ENCODE results near the gene IL24. TPM values are rescaled to one million over a fixed set of nuclear protein-coding genes. Genes with fewer than 3 reads are reported as not detected.

Gene IL24
- total RNA-seq, 1 experiment from 2014 or later: 0.58 TPM

GRCh38 chr1:206935491-206936067 lies 38.3 kb downstream of the IL24 start:
- peaks cover 8% of the 10 kb centered on the region for H3K4me1 Mint-ChIP-seq (ENCODE audit: insufficient read depth, unreplicated experiment)
- CTCF ChIA-PET: interaction anchor here (0.5 to 7.9 kb wide), 12 partner anchors 10 to 357 kb away, joined by 3 to 74 read pairs (median 4); partner anchors contain the start of gene FCAMR
- H3K36me3 Mint-ChIP-seq (ENCODE audit: insufficient read depth, unreplicated experiment): no peaks in the 10 kb centered on the region
- no peaks in the 10 kb centered on the region for H3K9me3 Mint-ChIP-seq (ENCODE audit: unreplicated experiment)
- no TSS peak for BruUV-seq (replicated peaks)
- DNase-seq (ENCODE audit: unreplicated experiment): peak; percentile 62
- POLR2A ChIA-PET: interaction anchor here (0.7 to 1.3 kb wide), 2 partner anchors 26 to 141 kb away, joined by 3 read pairs; no protein-coding TSS in a partner anchor
- H3K27ac Mint-ChIP-seq (ENCODE audit: low read depth, unreplicated experiment): no peak overlapping the region
- peak; percentile 59 for TF ChIP-seq CTCF (IDR thresholded peaks at IDR 0.05; ENCODE audit: unreplicated experiment)
- no peaks in the 10 kb centered on the region for H3K27me3 Mint-ChIP-seq (ENCODE audit: insufficient read depth, unreplicated experiment)
- intact Hi-C loops (cut with micrococcal nuclease): loop anchor here (1.0 kb wide), 1 partner anchor 143 kb away; no protein-coding TSS in a partner anchor
- H3K4me3 Mint-ChIP-seq (ENCODE audit: unreplicated experiment): no peak overlapping the region

- H3K9me3 Mint-ChIP-seq (ENCODE audit: unreplicated experiment): no peaks in the 10 kb centered on the region
- no peaks in the 10 kb centered on the region for H3K27me3 Mint-ChIP-seq (ENCODE audit: insufficient read depth, unreplicated experiment)
- H3K4me3 Mint-ChIP-seq (ENCODE audit: unreplicated experiment): no peak overlapping the region
- POLR2A ChIA-PET: interaction anchor here (0.5 kb wide), 1 partner anchor 15 kb away, joined by 3 read pairs; no protein-coding TSS in a partner anchor
- H3K36me3 Mint-ChIP-seq (ENCODE audit: insufficient read depth, unreplicated experiment): no peaks in the 10 kb centered on the region
- H3K27ac Mint-ChIP-seq (ENCODE audit: low read depth, unreplicated experiment): no peak overlapping the region
- intact Hi-C loops (cut with micrococcal nuclease): no loop called here
- no peak for TF ChIP-seq CTCF (IDR thresholded peaks at IDR 0.05; ENCODE audit: unreplicated experiment)
- BruUV-seq (replicated peaks): no TSS peak
- CTCF ChIA-PET: interaction anchor here (0.7 to 7.9 kb wide), 3 partner anchors 44 to 109 kb away, joined by 4 to 74 read pairs (median 5); no protein-coding TSS in a partner anchor
- H3K4me1 Mint-ChIP-seq (ENCODE audit: insufficient read depth, unreplicated experiment): peaks cover 8% of the 10 kb centered on the region
- DNase-seq (ENCODE audit: unreplicated experiment): no peak
Observed at GRCh38 chr1:206937425-206937824, 40.2 kb downstream of the IL24 start.

- Mint-ChIP-seq H3K4me1 (ENCODE audit: insufficient read depth, unreplicated experiment) (peaks cover 8% of the 10 kb centered on the region), H3K9me3 (ENCODE audit: unreplicated experiment) (no peaks in the 10 kb centered on the region), H3K27ac (ENCODE audit: low read depth, unreplicated experiment) (no peak overlapping the region), H3K27me3 (ENCODE audit: insufficient read depth, unreplicated experiment) (peaks cover 11% of the 10 kb centered on the region), H3K4me3 (ENCODE audit: unreplicated experiment) (no peak overlapping the region), H3K36me3 (ENCODE audit: insufficient read depth, unreplicated experiment) (no peaks in the 10 kb centered on the region)
- ChIA-PET CTCF (interaction anchor here (0.6 to 1.2 kb wide), 7 partner anchors 10 to 466 kb away, joined by 3 to 5 read pairs (median 3); no protein-coding TSS in a partner anchor), POLR2A (interaction anchor here (0.6 to 1.3 kb wide), 3 partner anchors 13 to 180 kb away, joined by 3 to 5 read pairs (median 3); no protein-coding TSS in a partner anchor)
- BruUV-seq (replicated peaks): no TSS peak
- intact Hi-C loops (cut with micrococcal nuclease): no loop called here
- DNase-seq (ENCODE audit: unreplicated experiment): no peak
- TF ChIP-seq CTCF (IDR thresholded peaks at IDR 0.05; ENCODE audit: unreplicated experiment): no peak
Observed at GRCh38 chr1:206939131-206939530, 41.9 kb downstream of the IL24 start.

- BruUV-seq (replicated peaks): no TSS peak
- Mint-ChIP-seq H3K4me1 (ENCODE audit: insufficient read depth, unreplicated experiment) (peaks cover 8% of the 10 kb centered on the region), H3K27me3 (ENCODE audit: insufficient read depth, unreplicated experiment) (peaks cover 20% of the 10 kb centered on the region), H3K4me3 (ENCODE audit: unreplicated experiment) (no peak overlapping the region), H3K36me3 (ENCODE audit: insufficient read depth, unreplicated experiment) (no peaks in the 10 kb centered on the region), H3K9me3 (ENCODE audit: unreplicated experiment) (no peaks in the 10 kb centered on the region), H3K27ac (ENCODE audit: low read depth, unreplicated experiment) (no peak overlapping the region)
- ChIA-PET POLR2A (interaction anchor here (1.3 kb wide), 1 partner anchor 13 kb away, joined by 5 read pairs; no protein-coding TSS in a partner anchor), CTCF (interaction anchor here (0.7 to 1.3 kb wide), 3 partner anchors 8 to 450 kb away, joined by 3 to 5 read pairs (median 4); no protein-coding TSS in a partner anchor)
- no peak for TF ChIP-seq CTCF (IDR thresholded peaks at IDR 0.05; ENCODE audit: unreplicated experiment)
- DNase-seq (ENCODE audit: unreplicated experiment): peak; percentile 38
- intact Hi-C loops (cut with micrococcal nuclease): no loop called here
Observed at GRCh38 chr1:206939841-206940587, 42.8 kb downstream of the IL24 start.

Measured in MCF 10A (cell line).